ENCODE results near the gene TADA2B.

TADA2B gene

GRCh38 chr4:7017446-7018048 lies 25.6 kb upstream of the TADA2B start:
- FAIRE-seq, result no peak
- DNase-seq (ENCODE audit: low spot score), result no peak

- DNase-seq (ENCODE audit: low spot score), result no peak
- FAIRE-seq, result no peak
These were observed 24.9 kb upstream of the TADA2B start for GRCh38 chr4:7018281-7018680.

GRCh38 chr4:7019367-7019766 lies 23.8 kb upstream of the TADA2B start:
- DNase-seq (ENCODE audit: low spot score) (no peak), FAIRE-seq (no peak)

- no peak for DNase-seq (ENCODE audit: low spot score)
- FAIRE-seq, result no peak
These were observed 22.9 kb upstream of the TADA2B start for GRCh38 chr4:7020290-7020689.

- DNase-seq (ENCODE audit: low spot score) (no peak), FAIRE-seq (no peak)
These were observed 22.3 kb upstream of the TADA2B start for GRCh38 chr4:7020856-7021255.

GRCh38 chr4:7021355-7021754 lies 21.8 kb upstream of the TADA2B start:
- DNase-seq (ENCODE audit: low spot score) (no peak), FAIRE-seq (no peak)

GRCh38 chr4:7021930-7022664 lies 21.1 kb upstream of the TADA2B start:
- DNase-seq (ENCODE audit: low spot score) (peak; percentile 62), FAIRE-seq (no peak)

GRCh38 chr4:7023486-7023885 lies 19.7 kb upstream of the TADA2B start:
- FAIRE-seq, result no peak

GRCh38 chr4:7023901-7024300 lies 19.3 kb upstream of the TADA2B start:
- no peak for DNase-seq (ENCODE audit: low spot score)
- FAIRE-seq, result no peak

More at GRCh38 chr4:7023486-7023885, 19.7 kb upstream of the TADA2B start:
- DNase-seq (ENCODE audit: low spot score), result no peak

GRCh38 chr4:7024336-7024890 lies 18.8 kb upstream of the TADA2B start:
- FAIRE-seq (no peak), DNase-seq (ENCODE audit: low spot score) (no peak)

GRCh38 chr4:7025040-7025602 lies 18.1 kb upstream of the TADA2B start:
- no peak for DNase-seq (ENCODE audit: low spot score)
- no peak for FAIRE-seq

- FAIRE-seq, result no peak
These were observed 17.1 kb upstream of the TADA2B start for GRCh38 chr4:7026107-7026506.

GRCh38 chr4:7027284-7027683 lies 15.9 kb upstream of the TADA2B start:
- DNase-seq (ENCODE audit: low spot score) (no peak), FAIRE-seq (peak; percentile 65)

More at GRCh38 chr4:7026107-7026506, 17.1 kb upstream of the TADA2B start:
- no peak for DNase-seq (ENCODE audit: low spot score)

- peak; percentile 86 for FAIRE-seq
These were observed 15.3 kb upstream of the TADA2B start for GRCh38 chr4:7027913-7028312.

GRCh38 chr4:7029212-7029611 lies 14.0 kb upstream of the TADA2B start:
- DNase-seq (ENCODE audit: low spot score) (no peak), FAIRE-seq (no peak)

More at GRCh38 chr4:7027913-7028312, 15.3 kb upstream of the TADA2B start:
- DNase-seq (ENCODE audit: low spot score), result no peak

GRCh38 chr4:7029921-7030320 lies 13.3 kb upstream of the TADA2B start:
- FAIRE-seq (no peak), DNase-seq (ENCODE audit: low spot score) (no peak)

GRCh38 chr4:7030856-7031255 lies 12.3 kb upstream of the TADA2B start:
- FAIRE-seq (no peak), DNase-seq (ENCODE audit: low spot score) (no peak)

- no peak for DNase-seq (ENCODE audit: low spot score)
- no peak for FAIRE-seq
These were observed 11.4 kb upstream of the TADA2B start for GRCh38 chr4:7031558-7032449.

GRCh38 chr4:7032596-7032995 lies 10.6 kb upstream of the TADA2B start:
- DNase-seq (ENCODE audit: low spot score) (no peak), FAIRE-seq (no peak)

GRCh38 chr4:7034262-7035081 lies 8.7 kb upstream of the TADA2B start:
- DNase-seq (ENCODE audit: low spot score) (no peak), FAIRE-seq (no peak)

GRCh38 chr4:7037425-7037824 lies 5.7 kb upstream of the TADA2B start:
- DNase-seq (ENCODE audit: low spot score), result no peak
- no peak for FAIRE-seq
